Right lung (tissue), 5 donors: Measurements from ENCODE around the gene SYNM. TPM values are rescaled to one million over a fixed set of nuclear protein-coding genes. Genes with fewer than 3 reads are reported as not detected.
"Not testable (repeated sequence)": the region's sequence is repeated elsewhere in the genome, so short reads cannot be mapped to it uniquely, and the experiment has no call there.

Experiments used
- DNase-seq, 2 donors: peaks; one replicate each; pipeline ENCODE4 v3.0.0-alpha.2; 2013
- polyA plus RNA-seq, 5 donors: library from polyadenylated mRNA; unstranded; fragments of 120-200 nt; gene quantifications; one replicate each; pipeline versions ENCODE4 v1.2.1 to v1.2.3, GENCODE V29; 2013; ENCODE audit warnings: inconsistent platforms in 1 of 5, low replicate concordance in 1 of 5; ENCODE audit not compliant: insufficient read length in 5 of 5, insufficient read depth in 1 of 5

SYNM gene
- polyA plus RNA-seq, 5 donors, result 5.4 to 7.9 (median 7.2) TPM

DNA sequence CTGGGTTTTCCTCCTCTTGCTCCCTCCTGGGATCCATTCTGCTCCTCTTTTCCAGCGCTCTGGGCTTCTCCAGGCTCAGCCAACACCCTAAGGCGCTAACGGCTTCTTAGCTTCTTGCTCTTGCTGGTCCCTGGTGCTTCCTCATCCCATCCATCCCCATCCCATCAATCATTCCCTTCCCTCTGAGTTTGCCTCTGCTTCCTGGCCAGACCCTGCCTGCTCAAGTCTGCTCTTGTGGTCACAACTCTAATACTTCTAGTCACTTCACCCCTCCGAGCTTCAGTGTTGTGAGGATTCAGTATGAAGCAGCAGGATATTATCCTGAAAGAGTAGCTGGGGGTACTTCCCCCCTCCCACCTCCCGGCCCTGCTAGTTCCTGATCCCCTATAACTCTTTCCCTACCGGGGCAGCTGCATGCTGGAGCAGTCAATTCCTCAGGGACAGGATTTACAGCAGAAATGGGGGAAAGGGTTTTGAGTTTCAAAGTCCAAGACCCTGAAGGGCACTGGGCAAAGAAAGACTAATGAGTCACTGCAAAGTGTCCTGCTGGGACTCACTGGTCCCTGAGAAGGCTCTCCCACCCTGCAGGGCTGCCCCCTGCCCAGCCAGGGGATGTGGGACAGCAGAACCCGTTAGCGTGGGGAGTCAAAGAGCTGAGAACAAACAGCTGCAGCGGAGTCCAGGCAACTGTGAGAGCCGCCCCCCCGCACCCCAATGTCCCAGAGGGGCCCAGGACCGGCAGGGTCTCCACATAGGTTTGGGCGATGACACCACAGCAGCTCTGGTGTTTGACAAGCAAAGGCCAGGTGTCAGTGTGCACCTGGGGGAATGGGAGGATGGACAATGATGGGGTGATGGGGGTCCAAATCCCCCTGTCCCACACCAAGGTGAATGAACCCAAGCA lies 2.3 kb upstream of the SYNM start:
- no peak for DNase-seq

DNA sequence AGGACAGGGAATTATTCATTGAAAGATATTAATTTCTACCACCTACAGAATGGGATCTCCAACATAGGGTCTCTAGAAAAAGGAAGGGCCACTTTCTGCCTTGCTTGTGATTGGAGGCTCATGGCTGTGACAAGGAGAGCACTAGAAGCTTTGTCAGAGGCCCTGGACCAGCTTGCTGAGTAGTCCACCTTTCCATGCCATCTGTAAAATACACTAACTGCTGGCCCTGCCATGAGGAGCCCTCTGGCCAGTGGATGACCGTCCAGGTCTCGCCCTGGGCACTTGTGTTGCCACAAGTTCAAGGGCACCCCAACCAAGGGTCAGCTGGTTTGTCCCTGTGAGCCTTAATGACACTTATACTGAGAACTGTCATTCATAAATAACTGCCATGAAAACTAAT lies 1.6 kb upstream of the SYNM start:
- DNase-seq, result no peak

DNA sequence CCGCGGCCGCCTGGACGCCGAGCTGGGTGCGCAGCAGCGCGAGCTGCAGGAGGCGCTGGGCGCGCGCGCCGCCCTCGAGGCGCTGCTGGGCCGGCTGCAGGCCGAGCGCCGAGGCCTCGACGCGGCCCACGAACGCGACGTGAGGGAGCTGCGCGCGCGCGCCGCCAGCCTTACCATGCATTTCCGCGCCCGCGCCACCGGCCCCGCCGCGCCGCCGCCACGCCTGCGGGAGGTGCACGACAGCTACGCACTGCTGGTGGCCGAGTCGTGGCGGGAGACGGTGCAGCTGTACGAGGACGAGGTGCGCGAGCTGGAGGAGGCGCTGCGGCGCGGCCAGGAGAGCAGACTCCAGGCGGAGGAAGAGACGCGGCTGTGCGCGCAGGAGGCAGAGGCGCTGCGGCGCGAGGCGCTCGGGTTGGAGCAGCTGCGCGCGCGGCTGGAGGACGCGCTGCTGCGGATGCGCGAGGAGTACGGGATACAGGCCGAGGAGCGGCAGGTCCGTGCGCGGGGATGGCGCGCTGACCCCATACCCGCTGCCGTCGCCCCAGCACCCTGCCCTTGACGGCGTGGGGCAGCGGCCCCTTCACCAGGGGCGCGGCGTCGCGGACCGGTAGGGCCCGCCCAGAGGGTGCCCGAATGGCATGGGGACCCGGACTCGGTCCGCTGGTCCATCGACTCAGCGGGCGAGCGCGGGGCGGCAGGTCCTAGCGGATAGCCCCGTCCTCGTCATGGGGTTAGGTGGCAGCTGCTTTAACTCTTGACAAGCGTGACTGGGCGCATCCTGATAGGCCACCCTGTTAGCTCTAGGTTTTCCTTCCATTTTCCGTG lies 848 bp downstream of the SYNM start:
- DNase-seq, result peak in 1 of 2 donors; percentile 42

DNA sequence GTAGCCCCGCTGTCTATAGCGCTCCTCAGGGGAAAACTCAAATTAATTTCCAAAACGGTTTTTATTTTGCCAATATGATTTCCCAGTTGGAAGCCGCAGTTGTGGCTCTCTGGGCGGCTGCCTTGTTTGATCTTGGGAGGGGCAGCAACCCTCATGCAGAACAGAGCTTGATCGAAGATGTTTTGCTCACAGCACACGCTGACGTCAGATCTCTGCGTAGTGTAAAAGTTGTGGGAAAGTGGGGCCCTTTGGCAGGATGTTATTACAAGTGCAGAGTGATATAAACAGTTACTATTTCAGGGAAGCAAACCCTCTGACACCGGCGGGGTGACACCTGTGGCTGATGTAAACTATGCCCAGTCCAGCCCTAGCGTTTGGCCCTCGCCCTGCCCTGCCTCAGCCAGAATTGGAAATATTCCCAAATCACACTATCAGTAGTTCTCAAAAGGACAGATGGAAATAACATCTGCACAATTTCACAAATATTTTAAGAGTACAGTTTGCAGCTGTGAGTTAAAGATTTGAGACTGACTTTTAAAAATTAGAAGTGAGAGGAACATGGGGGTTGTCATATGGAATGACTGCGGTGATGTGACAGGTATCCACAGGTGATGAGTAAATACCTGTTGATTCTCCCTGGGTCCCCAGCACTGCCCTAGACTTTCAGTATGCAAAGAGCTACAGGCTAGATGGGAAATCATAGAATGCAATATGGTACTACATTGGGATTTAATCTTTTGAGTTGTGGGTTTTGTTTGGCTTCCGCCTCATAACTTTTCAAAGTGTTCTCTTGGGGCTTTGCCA lies 1.7 kb downstream of the SYNM start:
- peak in 1 of 2 donors; percentile 36 for DNase-seq

DNA sequence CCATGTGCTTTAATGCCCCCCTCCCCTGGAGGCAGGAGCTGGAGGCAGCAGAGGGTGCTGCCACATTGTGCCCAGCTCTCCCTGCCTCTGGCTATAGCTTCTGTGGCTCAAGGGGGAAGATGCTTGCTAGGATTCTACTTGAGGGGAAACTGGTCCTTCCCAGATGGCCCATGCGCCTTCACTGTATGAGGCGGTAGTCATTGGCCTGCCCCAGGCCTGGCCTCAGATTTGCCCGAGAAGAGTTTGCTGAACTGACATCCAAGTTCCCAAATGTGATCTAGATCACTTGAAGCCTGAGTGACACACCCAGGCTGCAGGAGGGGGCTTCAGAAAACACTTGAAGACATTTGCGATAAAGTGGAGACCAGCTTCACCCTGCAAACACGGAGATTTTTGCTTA lies 4.1 kb downstream of the SYNM start:
- DNase-seq, result no peak

DNA sequence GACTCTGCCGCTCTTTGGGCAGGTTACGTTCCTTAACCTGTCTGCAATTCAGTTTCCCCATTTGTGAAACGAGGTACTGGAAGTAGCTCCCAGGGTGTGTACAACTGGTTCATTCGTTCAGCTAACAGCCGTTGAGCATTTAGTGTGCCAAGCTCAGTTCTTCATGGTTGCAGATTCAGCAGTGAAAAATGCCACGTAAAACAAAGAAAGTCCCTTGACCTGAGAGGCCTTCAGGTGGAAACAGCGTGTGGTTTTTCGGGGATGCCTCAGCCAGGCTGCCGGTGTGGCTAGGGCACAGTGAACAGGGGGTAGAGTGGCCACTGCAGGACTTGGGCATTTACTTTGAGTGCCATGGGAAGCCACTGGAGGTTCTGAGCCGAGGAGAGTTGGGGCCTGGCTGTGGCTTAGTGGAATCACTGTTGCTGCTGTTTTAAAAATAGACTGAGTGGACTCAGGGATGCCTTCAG lies 4.7 kb downstream of the SYNM start:
- DNase-seq, result no peak

DNA sequence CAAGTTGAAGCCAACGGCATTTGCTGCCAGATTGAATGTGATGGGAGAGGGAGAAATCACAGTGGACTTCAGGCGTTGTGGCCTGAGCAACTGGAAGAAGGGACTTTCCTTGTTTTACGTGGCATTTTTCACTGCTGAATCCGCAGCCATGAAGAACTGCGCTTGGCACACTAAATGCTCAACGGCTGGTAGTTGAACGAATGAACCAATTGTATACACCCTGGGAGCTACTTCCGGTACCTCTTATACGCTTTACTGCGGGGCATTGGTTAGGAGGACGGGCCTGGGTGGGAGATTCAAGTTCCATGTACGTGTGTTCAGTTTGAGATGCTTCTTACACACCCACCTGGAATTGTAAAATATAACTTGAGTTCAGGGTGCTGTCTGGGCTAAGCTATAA lies 5.2 kb downstream of the SYNM start:
- no peak for DNase-seq

DNA sequence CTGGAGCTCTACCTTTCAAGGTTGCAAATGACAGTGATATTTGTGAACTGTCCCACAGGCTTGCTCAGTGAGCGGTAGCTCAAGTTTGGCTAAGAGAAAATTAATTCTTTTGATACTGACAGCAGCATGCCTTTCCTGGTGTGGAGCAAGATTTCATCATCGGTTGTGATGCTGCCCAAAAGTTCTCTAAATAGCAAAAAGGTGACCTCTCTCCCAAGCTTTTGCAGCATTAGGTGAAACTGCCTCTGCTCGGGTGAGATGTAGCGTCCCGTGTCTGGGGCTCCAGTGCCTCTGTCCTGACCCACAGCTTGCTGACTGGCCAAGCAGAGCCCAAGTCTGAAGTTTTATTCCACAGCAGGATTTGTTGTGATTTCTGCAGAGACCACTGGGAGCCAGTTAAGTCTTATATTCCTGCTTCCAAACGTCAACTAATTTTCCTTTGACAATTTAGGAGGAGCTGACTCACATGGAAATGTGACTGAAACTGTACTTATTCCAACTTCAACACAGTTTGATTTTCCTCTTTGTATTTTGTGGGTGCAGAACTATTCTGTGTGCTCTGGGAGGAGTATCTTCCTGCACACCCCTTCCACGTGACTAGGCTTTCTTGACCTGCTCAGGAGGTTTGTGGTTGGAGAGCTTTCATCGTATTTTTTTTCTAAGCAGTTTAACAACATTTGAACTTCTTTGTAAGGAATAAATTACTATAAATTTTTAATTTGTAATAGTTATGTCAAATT lies 5.9 kb downstream of the SYNM start:
- no peak for DNase-seq

DNA sequence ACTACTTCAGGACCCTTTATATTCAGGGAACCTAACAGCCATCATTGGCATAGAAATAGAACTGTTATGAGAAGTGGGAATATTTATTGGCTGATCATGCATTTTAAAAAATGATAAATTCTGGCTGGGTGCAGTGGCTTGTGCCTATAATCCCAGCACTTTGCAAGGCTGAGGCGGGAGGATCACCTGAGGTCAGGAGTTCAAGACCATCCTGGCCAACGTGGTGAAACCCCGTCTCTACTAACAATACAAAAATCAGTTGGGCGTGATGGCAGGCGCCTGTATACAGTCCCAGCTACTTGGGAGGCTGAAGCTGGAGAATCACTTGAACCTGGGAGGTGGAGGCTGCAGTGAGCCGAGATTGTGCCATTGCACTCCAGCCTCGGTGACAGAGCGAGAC lies 6.8 kb downstream of the SYNM start:
- not testable (repeated sequence) for DNase-seq

DNA sequence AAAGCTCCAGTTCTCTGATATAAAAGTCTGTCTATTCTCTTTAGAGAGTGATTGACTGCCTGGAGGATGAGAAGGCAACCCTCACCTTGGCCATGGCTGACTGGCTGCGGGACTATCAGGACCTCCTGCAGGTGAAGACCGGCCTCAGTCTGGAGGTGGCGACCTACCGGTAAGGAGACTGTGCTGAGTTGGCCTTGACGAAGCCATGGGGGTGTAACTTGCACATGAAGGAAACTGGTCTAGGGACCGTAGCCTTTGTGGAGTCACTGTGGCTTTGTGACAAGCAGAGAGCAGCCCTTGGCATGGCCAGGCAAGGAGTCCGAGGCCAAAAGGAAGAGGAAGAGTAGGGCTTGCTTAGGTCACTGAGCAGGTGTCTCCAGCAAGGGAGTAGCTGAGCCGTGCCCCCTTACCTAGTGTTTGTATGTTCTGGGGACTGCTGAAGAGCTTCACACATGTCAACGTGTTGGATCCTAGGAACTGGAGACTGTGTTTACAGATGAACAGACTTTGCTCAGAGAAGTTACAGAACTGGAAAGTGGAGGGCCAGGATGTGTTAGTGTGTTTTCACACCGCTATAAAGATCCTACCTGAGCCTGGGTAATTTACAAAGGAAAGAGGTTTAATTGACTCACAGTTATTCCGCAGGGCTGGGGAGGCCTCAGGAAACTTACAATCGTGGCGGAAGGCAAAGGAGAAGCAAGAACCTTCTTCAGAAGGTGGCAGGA lies 8.8 kb downstream of the SYNM start:
- DNase-seq, result no peak

DNA sequence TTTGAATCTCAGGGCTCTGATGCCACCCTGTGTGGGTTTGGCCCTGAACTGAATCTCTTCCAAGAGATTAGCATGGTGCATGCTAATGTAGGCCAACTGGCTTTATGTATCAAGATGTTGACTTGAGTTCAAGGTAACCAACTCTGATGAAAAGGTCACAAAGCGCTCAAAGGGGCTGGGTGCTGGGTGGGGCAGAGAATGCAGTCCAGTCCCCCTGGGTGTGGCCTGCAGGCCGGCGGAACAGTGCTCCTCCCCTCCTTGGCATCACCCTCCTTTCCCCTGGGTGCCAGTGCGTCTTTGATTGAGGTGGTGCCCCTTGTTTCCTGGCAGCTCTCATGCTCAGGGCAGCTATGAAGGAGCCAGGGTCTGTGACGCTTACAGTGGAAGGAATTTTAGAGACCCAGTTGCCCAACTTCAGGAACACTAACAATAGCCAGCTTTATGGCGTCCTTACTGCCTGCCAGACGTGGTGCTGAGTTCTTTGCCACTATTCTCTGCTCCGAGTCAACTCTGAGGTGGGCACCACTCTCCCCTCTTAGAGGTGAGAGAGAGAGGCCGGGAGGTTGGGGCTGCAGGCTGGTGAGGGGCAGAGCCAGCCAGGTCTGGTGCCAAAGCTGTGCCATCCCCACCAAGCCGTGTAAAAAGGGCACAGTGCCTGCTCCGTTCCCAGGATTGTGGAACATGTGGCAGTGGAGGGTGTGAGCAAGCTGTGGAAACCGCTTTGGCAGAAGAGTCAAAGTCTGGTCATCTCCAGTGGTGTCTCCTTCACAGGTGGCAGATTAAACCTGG lies 9.8 kb downstream of the SYNM start:
- no peak for DNase-seq

DNA sequence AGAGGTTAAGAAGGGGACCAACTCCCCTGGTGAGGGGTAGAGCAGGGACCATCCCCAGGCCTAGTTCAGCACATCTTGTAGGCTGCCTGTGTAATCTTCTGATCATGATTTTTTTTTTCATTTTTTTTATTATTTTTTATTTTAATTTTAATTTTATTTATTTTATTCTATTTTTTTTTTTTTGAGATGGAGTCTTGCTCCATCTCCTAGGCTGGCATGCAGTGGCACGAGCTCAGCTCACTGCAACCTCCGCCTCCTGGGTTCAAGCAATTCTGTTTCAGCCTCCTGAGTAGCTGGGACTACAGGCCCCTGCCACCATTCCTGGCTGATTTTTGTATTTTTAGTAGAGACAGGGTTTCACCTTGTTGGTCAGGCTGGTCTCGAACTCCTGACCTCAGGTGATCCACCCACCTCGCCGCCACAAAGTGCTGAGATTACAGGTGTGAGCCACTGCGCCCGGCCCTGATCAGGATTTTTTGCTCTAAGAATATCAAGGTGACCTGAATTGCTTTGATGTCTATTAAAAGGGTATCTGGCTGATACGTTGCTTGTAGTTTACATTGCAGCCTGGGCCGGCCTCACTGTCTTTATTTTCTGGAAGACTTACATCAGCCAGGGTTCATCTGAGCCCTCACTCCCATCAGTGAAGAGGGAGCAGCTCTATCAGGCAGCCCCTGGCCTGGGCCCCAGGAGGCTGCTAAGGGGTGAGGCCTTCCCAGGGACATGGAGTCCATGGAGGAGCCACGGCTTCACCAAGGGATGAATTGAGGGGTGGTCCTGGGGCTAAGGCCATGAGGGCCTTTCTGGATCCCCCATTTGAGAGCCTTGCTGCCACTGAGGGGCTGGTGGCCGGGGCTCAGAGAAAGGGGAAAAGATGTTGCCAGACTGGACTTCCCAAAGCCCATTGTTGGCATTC lies 10.7 kb downstream of the SYNM start:
- no peak for DNase-seq

DNA sequence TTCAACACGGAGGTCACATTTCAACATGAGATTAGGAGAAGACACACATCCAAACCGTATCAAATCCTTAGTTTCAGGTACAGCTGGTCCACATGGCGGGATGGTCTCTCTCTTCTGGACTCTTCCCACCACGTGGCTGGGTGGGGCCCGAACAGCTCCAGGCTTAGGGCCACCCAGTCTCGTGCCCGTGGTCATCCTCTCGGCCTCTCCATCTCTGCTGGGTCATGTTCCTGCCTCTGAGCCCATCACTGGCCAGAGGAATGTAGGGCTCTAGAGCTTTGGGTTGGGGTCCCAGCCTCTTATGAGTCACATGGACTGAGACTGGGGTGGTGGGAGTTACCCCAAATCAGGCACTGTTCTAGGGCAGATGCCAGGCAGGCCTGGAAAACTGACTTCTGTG lies 12.2 kb downstream of the SYNM start:
- no peak for DNase-seq

DNA sequence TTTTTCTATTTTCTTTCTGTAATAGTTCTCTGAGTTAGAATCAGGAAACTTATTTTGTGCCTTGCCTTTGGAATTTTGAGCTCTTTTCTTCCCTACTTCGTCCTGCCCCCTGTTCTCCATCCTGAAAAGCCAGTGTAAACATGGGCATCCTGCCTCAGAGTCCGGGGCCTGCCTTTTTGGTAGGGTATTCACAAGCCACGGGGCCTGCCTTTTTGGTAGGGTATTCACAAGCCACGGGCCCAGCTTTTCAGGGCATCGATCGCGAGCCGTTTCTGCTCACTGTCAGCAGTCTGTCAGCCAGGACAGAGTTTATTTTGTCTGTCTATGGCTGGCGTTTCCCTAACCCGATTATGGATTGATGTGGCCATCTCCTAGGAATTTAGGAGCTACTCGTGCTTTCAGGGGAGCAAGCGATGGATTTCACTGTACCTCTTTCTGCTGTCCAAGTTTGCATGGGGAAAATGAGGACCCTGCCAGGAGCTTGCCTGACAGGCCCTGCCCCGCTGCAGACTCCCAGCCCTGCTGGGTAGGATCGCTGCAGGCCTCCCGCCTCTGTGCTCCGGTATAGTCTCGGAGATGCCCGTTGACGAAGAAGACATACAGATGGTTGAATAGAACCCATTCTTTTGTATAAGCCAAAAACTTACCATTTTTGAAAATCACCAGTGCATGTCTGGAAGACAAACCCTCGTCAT lies 12.8 kb downstream of the SYNM start:
- no peak for DNase-seq

DNA sequence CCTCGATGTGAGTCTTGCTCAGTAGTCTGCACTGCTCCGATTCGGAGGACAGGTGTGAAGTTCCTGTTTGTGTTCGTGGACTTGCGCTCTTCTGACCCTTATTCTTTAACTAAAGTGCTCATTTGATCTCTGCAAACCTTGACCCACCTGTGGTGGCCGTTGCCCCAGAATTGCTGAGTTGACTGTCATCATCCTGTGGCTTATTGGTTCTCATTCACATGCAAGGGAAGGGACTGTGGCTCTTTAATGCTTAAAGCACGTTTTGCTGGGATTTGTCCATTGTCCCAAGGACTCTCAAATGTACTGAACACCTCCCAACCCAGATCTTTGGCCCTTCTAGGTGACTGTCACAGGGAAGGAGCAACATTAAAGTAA lies 13.4 kb downstream of the SYNM start:
- DNase-seq, result no peak

DNA sequence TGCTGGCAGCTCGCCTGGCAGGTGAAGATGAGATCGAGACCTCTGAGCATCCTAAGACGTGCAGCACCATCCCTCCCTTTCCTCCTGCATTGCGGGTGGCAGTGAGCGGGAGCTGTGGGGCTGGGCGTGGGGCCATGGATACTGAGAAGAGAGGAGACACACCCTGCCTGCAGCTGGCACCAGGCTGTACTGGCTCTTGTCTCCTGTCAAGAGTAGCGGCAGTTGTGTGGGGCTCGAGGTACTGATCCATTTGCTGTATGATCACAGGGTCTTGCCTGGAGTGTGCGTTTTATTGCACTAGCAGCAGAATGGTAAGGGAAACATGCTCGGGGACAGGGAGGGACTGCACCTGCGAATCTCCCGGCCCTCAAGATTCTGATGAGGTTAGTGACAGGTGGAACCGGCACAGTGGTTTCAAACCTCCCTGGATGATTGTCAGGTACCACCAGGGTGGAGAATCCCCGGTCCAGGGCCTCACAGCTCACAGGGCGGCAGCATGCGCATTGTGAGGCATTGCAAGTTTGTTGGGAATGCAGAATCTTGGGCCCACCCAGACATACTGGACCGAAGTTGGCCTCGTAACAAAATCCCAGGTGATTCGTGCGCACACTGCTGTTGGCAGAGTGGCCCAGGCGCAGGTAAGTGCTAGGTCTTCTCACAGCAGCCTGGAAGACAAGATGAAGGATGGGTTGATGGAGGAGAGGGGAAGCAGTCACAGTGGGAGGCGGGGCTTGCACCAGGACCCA lies 14.1 kb downstream of the SYNM start:
- no peak for DNase-seq
